HG03565 (cell line): Measurements from ENCODE around the gene ATOSB.

Experiments
- ATAC-seq: cut with Tn5 transposase; IDR thresholded peaks from one replicate; pipeline ENCODE4 v1.9.1; 2021; ENCODE audit warnings: mild to moderate bottlenecking, moderate library complexity; ENCODE audit not compliant: unreplicated experiment

The ATOSB gene

DNA sequence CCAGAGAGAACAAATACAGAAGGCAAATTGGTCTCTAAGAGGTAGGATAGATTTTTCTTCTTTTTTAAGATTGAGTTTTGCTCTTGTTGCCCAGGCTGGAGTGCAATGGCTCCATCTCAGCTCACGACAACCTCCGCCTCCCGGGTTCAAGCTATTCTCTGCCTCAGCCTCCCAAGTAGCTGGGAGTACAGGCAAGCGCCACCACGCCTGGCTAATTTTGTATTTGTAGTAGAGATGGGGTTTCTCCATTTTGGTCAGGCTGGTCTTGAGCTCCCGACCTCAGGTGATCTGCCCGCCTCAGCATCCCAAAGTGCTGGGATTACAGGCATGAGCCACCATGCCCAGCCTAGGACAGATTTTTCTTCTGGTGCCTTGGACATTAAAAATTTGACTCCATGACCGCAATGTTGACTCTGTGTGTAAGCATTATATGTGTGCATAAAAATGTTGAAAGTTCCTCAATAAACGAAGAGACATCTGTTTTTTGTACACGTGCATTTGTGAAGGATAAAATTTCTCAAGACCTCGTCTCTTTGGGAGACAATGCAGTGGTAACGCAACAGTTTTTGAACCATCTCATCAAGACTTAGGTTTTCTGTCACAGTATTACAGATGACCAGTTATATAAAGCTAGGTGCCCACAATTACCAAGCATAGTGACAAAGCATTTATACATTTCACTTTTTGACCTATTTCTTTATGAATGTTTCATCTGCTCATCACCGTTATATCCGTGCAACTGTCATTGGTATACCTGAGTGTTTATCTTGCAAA is 60.6 kb downstream of the ATOSB start:
- no peak for ATAC-seq

- ATAC-seq = no peak
Measured at GRCh38 chr9:35054185-35054835, 61.4 kb downstream of the ATOSB start.
